Osteoblast (primary cell): ENCODE results near the gene AFG3L2. TPM values are rescaled to one million over a fixed set of nuclear protein-coding genes. Genes with fewer than 3 reads are reported as not detected.
A peak's percentile ranks its signal among the peaks of the same experiment; 100 is the strongest.
"Not testable (repeated sequence)": the region's sequence is repeated elsewhere in the genome, so short reads cannot be mapped to it uniquely, and the experiment has no call there.

ENCODE experiments used
- DNase-seq: peaks from one replicate; pipeline ENCODE4 v3.0.0; 2011; ENCODE audit warnings: low spot score, mixed read lengths; ENCODE audit not compliant: insufficient read length; ENCODE audit errors: missing footprints
- H2AFZ ChIP-seq: 2 replicates; pipeline ENCODE4 v1.6.0; 2011; ENCODE audit warnings: mild to moderate bottlenecking, low read length
- H3K27ac ChIP-seq: 2 replicates; pipeline ENCODE4 v1.5.1; 2011; ENCODE audit warnings: mild to moderate bottlenecking, low read depth, low read length, moderate library complexity
- H3K27me3 ChIP-seq: 2 replicates; pipeline ENCODE4 v1.6.0; 2012; ENCODE audit warnings: mild to moderate bottlenecking, control low read depth, inconsistent platforms, low read length, moderate library complexity; ENCODE audit not compliant: insufficient read depth
- H3K36me3 ChIP-seq: 2 replicates; pipeline ENCODE4 v1.5.1; 2011; ENCODE audit warnings: mild to moderate bottlenecking, low read length, control low read depth, moderate library complexity; ENCODE audit not compliant: insufficient read depth
- H3K4me1 ChIP-seq: 2 replicates; pipeline ENCODE4 v1.5.1; 2011; ENCODE audit warnings: mild to moderate bottlenecking, low read length, control low read depth, moderate library complexity; ENCODE audit not compliant: insufficient read depth
- H3K4me2 ChIP-seq: 2 replicates; pipeline ENCODE4 v1.6.0; 2011; ENCODE audit warnings: mild to moderate bottlenecking, low read length; ENCODE audit not compliant: insufficient read depth
- H3K4me3 ChIP-seq: fragments of 200-600 bp; sonication (generic); 3 replicates; pipeline ENCODE4 v1.5.1; 2012; ENCODE audit warnings: mild to moderate bottlenecking, low read length, inconsistent platforms; ENCODE audit not compliant: insufficient read depth
- H3K79me2 ChIP-seq: 2 replicates; pipeline ENCODE4 v1.6.0; 2012; ENCODE audit warnings: mild to moderate bottlenecking, low read length, control low read depth, inconsistent platforms; ENCODE audit not compliant: insufficient read depth
- H3K9me3 ChIP-seq: 2 replicates; pipeline ENCODE4 v1.5.1; 2011; ENCODE audit warnings: low read depth, low read length, control low read depth
- H4K20me1 ChIP-seq: 2 replicates; pipeline ENCODE4 v1.6.0; 2012; ENCODE audit warnings: mild to moderate bottlenecking, low read length, control low read depth; ENCODE audit not compliant: insufficient read depth
- total RNA-seq: library from RNA; depleted of rRNA; stranded (reverse); fragments of >200 nt; gene quantifications from 2 replicates; pipeline ENCODE4 v1.2.3, GENCODE V29; 2012
- TF ChIP-seq, protein P1 (sequence below): IDR thresholded peaks from 2 replicates; pipeline ENCODE4 v1.5.1; 2011; ENCODE audit warnings: mild to moderate bottlenecking, low read depth, low read length, moderate library complexity; ENCODE audit errors: extremely low read depth

Gene AFG3L2
- total RNA-seq, 1 donor = 65.5 TPM

DNA sequence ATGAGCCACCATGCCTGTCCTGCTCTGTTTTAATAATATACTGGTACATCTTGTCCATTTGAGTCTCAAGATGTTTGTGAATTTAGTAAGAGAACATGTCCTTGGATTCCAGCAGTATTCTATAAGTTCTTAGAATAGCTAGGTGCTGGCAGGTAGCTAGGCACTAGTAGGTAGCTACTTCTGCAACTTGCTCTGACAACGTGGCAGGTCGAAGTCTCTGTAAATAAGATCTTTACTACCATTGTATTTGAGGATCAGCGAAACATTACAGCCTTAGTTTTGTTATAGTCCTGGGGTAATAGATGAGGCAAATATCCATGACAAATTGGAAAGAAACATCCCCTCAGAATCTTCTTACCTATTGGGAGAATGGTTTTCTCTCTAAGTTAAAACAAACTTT is 16.5 kb upstream of the AFG3L2 start:
- TF ChIP-seq, protein P1, sequence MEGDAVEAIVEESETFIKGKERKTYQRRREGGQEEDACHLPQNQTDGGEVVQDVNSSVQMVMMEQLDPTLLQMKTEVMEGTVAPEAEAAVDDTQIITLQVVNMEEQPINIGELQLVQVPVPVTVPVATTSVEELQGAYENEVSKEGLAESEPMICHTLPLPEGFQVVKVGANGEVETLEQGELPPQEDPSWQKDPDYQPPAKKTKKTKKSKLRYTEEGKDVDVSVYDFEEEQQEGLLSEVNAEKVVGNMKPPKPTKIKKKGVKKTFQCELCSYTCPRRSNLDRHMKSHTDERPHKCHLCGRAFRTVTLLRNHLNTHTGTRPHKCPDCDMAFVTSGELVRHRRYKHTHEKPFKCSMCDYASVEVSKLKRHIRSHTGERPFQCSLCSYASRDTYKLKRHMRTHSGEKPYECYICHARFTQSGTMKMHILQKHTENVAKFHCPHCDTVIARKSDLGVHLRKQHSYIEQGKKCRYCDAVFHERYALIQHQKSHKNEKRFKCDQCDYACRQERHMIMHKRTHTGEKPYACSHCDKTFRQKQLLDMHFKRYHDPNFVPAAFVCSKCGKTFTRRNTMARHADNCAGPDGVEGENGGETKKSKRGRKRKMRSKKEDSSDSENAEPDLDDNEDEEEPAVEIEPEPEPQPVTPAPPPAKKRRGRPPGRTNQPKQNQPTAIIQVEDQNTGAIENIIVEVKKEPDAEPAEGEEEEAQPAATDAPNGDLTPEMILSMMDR = no peak
- Histone ChIP-seq H3K9me3 (no peaks in the 10 kb centered on the region), H3K27ac (no peak overlapping the region), H3K4me3 (no peak overlapping the region), H4K20me1 (no peaks in the 10 kb centered on the region), H3K79me2 (no peaks in the 10 kb centered on the region), H3K36me3 (no peaks in the 10 kb centered on the region), H3K4me2 (no peak overlapping the region), H2AFZ (no peak overlapping the region), H3K4me1 (peaks cover 6% of the 10 kb centered on the region), H3K27me3 (no peaks in the 10 kb centered on the region)
- no peak for DNase-seq

- no peak overlapping the region for H3K27ac ChIP-seq
- H3K36me3 ChIP-seq = no peaks in the 10 kb centered on the region
- H3K27me3 ChIP-seq = no peaks in the 10 kb centered on the region
- peaks cover 6% of the 10 kb centered on the region for H3K4me1 ChIP-seq
- TF ChIP-seq, protein P1 = peak; percentile 99
- H2AFZ ChIP-seq = peak overlapping the region; percentile 4
- no peaks in the 10 kb centered on the region for H4K20me1 ChIP-seq
- H3K4me2 ChIP-seq = peak overlapping the region; percentile 9
- H3K9me3 ChIP-seq = no peaks in the 10 kb centered on the region
- H3K4me3 ChIP-seq = no peak overlapping the region
- peak; percentile 93 for DNase-seq
- no peaks in the 10 kb centered on the region for H3K79me2 ChIP-seq
Observed at GRCh38 chr18:12391487-12392165, 14.6 kb upstream of the AFG3L2 start.

GRCh38 chr18:12388442-12388841 is 11.4 kb upstream of the AFG3L2 start:
- TF ChIP-seq, protein P1 = no peak

GRCh38 chr18:12384261-12384660 is 7.2 kb upstream of the AFG3L2 start:
- Histone ChIP-seq H3K9me3 (no peaks in the 10 kb centered on the region), H3K79me2 (no peaks in the 10 kb centered on the region), H2AFZ (peak overlapping the region; percentile 2), H3K4me1 (no peaks in the 10 kb centered on the region), H4K20me1 (no peaks in the 10 kb centered on the region), H3K36me3 (no peaks in the 10 kb centered on the region), H3K27ac (no peak overlapping the region), H3K4me3 (no peak overlapping the region), H3K4me2 (no peak overlapping the region), H3K27me3 (no peaks in the 10 kb centered on the region)
- TF ChIP-seq, protein P1 = no peak
- DNase-seq = no peak

More at GRCh38 chr18:12388442-12388841, 11.4 kb upstream of the AFG3L2 start:
- H4K20me1 ChIP-seq = no peaks in the 10 kb centered on the region
- H3K9me3 ChIP-seq = no peaks in the 10 kb centered on the region
- no peak overlapping the region for H3K4me2 ChIP-seq
- no peaks in the 10 kb centered on the region for H3K36me3 ChIP-seq
- H3K27ac ChIP-seq = no peak overlapping the region
- H3K4me3 ChIP-seq = no peak overlapping the region
- H3K4me1 ChIP-seq = no peaks in the 10 kb centered on the region
- DNase-seq = no peak
- H2AFZ ChIP-seq = no peak overlapping the region
- H3K27me3 ChIP-seq = no peaks in the 10 kb centered on the region
- H3K79me2 ChIP-seq = no peaks in the 10 kb centered on the region

GRCh38 chr18:12383759-12384158 is 6.7 kb upstream of the AFG3L2 start:
- DNase-seq, H3K4me2 ChIP-seq, H3K27ac ChIP-seq, H4K20me1 ChIP-seq, H3K79me2 ChIP-seq, H3K9me3 ChIP-seq, H3K4me1 ChIP-seq, H2AFZ ChIP-seq, H3K27me3 ChIP-seq, H3K4me3 ChIP-seq, H3K36me3 ChIP-seq: not testable (repeated sequence)

GRCh38 chr18:12382221-12382814 is 5.3 kb upstream of the AFG3L2 start:
- H3K4me1 ChIP-seq, H3K79me2 ChIP-seq, H3K9me3 ChIP-seq, H3K4me3 ChIP-seq, H3K4me2 ChIP-seq, H3K36me3 ChIP-seq, H3K27me3 ChIP-seq, H3K27ac ChIP-seq, H4K20me1 ChIP-seq, DNase-seq, H2AFZ ChIP-seq: not testable (repeated sequence)
